Measurements from ENCODE around the gene PSMD14.

GRCh38 chr2:161371869-161372268 is 63.6 kb downstream of the PSMD14 start:
- TF ChIP-seq RXRA (IDR thresholded peaks at IDR 0.05; ENCODE audit: insufficient read depth, low read depth, low read length): no peak
- TF ChIP-seq POLR2A (IDR thresholded peaks at IDR 0.05; ENCODE audit: control extremely low read depth in 1 of 2, low read depth in 2 of 2, low read length in 2 of 2): no peak
- no peak for TF ChIP-seq CTCF (IDR thresholded peaks at IDR 0.05; ENCODE audit: control extremely low read depth in 1 of 3, insufficient read depth in 1 of 3, low read depth in 1 of 3, low read length in 3 of 3)
- TF ChIP-seq TAF1 (IDR thresholded peaks at IDR 0.05; ENCODE audit: low read depth, low read length): no peak
- TF ChIP-seq JUN (IDR thresholded peaks at IDR 0.05; ENCODE audit: low read depth, low read length): no peak
- TF ChIP-seq ZNF274 (IDR thresholded peaks at IDR 0.05; ENCODE audit: borderline replicate concordance, extremely low read depth, low read length): no peak

All from H1 (cell line).